ENCODE measurements around the gene FYCO1.

Gene FYCO1

DNA sequence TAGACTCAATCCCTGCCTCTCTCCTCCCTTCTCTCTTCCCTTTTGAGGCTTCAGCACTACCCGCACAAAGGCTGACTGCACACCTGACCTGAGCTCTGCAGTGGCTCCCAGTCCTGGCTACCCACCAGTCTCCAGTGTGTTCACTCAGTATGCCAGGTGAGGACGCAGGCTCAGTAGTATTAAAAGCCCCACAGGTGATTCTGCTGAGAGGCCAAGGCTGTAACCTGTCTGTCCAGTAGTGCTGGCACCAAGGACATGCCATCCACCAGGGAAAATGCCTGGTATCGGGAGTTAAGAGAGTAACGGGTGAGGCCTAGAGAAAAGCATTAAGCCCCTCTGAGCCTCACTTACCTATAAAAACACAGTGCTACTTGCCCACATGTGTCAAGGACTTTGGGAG is 20.9 kb downstream of the FYCO1 start:
- no peak overlapping the region for H2AFZ ChIP-seq (ENCODE audit: low read depth, low read length)
- no peak overlapping the region for H3K9ac ChIP-seq (ENCODE audit: low read length)
- no peak for TF ChIP-seq EZH2phosphoT487 (IDR thresholded peaks at IDR 0.05; ENCODE audit: low read depth)
- TF ChIP-seq, protein P1, sequence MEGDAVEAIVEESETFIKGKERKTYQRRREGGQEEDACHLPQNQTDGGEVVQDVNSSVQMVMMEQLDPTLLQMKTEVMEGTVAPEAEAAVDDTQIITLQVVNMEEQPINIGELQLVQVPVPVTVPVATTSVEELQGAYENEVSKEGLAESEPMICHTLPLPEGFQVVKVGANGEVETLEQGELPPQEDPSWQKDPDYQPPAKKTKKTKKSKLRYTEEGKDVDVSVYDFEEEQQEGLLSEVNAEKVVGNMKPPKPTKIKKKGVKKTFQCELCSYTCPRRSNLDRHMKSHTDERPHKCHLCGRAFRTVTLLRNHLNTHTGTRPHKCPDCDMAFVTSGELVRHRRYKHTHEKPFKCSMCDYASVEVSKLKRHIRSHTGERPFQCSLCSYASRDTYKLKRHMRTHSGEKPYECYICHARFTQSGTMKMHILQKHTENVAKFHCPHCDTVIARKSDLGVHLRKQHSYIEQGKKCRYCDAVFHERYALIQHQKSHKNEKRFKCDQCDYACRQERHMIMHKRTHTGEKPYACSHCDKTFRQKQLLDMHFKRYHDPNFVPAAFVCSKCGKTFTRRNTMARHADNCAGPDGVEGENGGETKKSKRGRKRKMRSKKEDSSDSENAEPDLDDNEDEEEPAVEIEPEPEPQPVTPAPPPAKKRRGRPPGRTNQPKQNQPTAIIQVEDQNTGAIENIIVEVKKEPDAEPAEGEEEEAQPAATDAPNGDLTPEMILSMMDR (IDR thresholded peaks at IDR 0.05; ENCODE audit: low read depth, low read length): no peak

DNA sequence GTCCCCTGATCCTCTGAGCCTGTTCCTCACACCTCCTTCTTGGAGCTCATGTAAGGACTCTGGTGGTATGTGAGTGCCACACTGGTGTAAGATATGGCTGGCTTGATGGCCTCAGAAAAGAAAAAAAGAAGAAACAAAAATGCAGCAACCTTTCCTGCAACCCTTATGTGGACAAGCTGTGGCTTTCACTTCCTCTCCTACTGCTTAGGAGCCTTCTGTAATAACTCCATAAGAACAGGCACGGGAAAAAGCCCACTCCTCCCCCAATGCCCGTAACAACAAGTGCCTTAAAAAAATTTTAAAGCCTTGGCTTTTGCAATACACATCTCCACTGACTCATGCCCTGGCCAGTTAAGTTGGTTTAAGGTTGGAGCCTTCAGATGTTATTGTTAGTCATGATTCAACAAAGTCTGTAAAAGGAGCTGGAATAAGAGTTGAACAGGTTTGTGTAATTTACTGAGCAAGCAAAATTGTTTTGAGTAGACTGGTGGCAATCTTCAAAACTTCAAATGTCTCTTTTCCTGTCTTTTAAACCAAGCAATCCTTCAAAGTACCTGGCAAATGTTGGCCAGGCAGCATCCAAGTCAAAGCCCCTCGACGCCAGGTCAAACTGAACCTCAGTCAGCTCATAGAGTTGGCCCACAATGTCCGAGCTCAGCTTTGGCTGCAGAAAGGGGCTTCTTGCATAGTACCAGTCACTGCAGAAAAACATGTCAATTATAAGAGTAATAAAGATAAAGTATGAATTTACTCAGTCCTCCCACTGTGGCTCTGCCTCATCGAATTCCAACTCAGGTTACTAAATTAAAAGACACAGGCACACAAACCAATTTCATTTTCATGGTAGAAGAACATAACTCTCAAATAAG is 22.9 kb downstream of the FYCO1 start:
- H3K4me2 ChIP-seq (ENCODE audit: low read length): peak overlapping the region; percentile 67
- H3K4me1 ChIP-seq (ENCODE audit: low read length): peaks cover 44% of the 10 kb centered on the region
- no peak overlapping the region for H3K9ac ChIP-seq (ENCODE audit: low read length)

More for the DNA sequence above, 20.9 kb downstream of the FYCO1 start:
- H3K9me3 ChIP-seq (ENCODE audit: insufficient read depth, low read length): no peaks in the 10 kb centered on the region
- peaks cover 81% of the 10 kb centered on the region for H3K36me3 ChIP-seq (replicated peaks; ENCODE audit: low read depth, low read length)
- H3K27me3 ChIP-seq (ENCODE audit: low read depth, low read length): no peaks in the 10 kb centered on the region
- H3K27ac ChIP-seq (ENCODE audit: low read length): no peak overlapping the region
- no peaks in the 10 kb centered on the region for H3K79me2 ChIP-seq (ENCODE audit: low read length)
- no peak overlapping the region for H3K4me2 ChIP-seq (ENCODE audit: low read length)
- no peak overlapping the region for H3K4me3 ChIP-seq (ENCODE audit: low read length)
- no peaks in the 10 kb centered on the region for H4K20me1 ChIP-seq (ENCODE audit: insufficient read depth, low read length)
- H3K4me1 ChIP-seq (ENCODE audit: low read length): peaks cover 46% of the 10 kb centered on the region

DNA sequence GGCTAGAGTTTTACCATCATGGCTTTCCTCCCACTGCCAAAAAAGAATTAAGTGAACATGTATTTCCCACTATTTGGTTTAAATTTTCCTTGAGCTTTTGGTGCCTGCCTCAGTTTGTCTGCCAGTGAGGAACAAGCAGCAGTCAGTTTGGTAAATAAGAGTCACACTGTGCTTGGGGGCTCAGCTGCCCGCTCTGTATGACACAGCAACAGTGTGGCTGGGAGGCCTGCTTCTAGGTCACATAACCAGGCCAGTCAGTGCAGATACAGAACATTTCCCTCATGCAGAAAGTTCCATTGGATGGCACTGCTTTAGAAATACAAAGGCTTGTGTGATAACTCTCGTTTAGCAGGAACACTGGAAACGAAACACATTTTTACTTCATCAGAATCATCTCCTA is 25.7 kb downstream of the FYCO1 start:
- Histone ChIP-seq H3K36me3 (replicated peaks; ENCODE audit: low read depth, low read length) (peaks cover 78% of the 10 kb centered on the region), H3K27me3 (ENCODE audit: low read depth, low read length) (no peaks in the 10 kb centered on the region), H3K4me1 (ENCODE audit: low read length) (peaks cover 65% of the 10 kb centered on the region), H4K20me1 (ENCODE audit: insufficient read depth, low read length) (no peaks in the 10 kb centered on the region), H3K27ac (ENCODE audit: low read length) (no peak overlapping the region), H3K4me2 (ENCODE audit: low read length) (no peak overlapping the region), H3K4me3 (ENCODE audit: low read length) (no peak overlapping the region), H3K9me3 (ENCODE audit: insufficient read depth, low read length) (no peaks in the 10 kb centered on the region), H2AFZ (ENCODE audit: low read depth, low read length) (no peak overlapping the region), H3K79me2 (ENCODE audit: low read length) (no peaks in the 10 kb centered on the region), H3K9ac (ENCODE audit: low read length) (no peak overlapping the region)
- TF ChIP-seq, protein P1 (IDR thresholded peaks at IDR 0.05; ENCODE audit: low read depth, low read length): no peak

More for the DNA sequence above, 22.9 kb downstream of the FYCO1 start:
- peaks cover 82% of the 10 kb centered on the region for H3K36me3 ChIP-seq (replicated peaks; ENCODE audit: low read depth, low read length)
- peak overlapping the region; percentile 18 for H3K4me3 ChIP-seq (ENCODE audit: low read length)
- H3K9me3 ChIP-seq (ENCODE audit: insufficient read depth, low read length): no peaks in the 10 kb centered on the region
- H2AFZ ChIP-seq (ENCODE audit: low read depth, low read length): no peak overlapping the region
- no peak overlapping the region; the same call in 1 of the 2 replicates for H3K27ac ChIP-seq (ENCODE audit: low read length)
- H3K79me2 ChIP-seq (ENCODE audit: low read length): no peaks in the 10 kb centered on the region
- TF ChIP-seq, protein P1 (IDR thresholded peaks at IDR 0.05; ENCODE audit: low read depth, low read length): no peak
- TF ChIP-seq EZH2phosphoT487 (IDR thresholded peaks at IDR 0.05; ENCODE audit: low read depth): no peak
- no peaks in the 10 kb centered on the region for H4K20me1 ChIP-seq (ENCODE audit: insufficient read depth, low read length)
- H3K27me3 ChIP-seq (ENCODE audit: low read depth, low read length): no peaks in the 10 kb centered on the region

DNA sequence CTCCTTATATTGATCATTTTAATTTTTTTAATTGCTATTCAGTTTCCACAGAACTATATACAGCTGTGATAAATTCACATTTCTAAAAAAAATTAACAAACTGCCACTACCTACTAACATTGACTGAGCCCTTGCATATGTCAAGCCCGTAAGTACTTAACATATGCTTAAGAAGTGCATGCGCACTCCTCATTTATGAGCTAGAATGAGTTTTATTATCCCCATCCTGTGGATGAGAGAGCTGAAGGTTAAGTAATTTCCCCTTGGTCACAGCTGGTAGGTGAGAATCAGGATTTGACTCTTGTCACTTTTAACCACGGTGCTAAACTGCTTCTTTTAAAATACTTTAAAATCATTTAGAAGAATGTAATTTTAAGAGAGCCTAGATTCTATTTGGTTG is 26.5 kb downstream of the FYCO1 start:
- H3K9me3 ChIP-seq (ENCODE audit: insufficient read depth, low read length): no peaks in the 10 kb centered on the region
- H3K27me3 ChIP-seq (ENCODE audit: low read depth, low read length): no peaks in the 10 kb centered on the region
- TF ChIP-seq, protein P1 (IDR thresholded peaks at IDR 0.05; ENCODE audit: low read depth, low read length): no peak
- TF ChIP-seq EZH2phosphoT487 (IDR thresholded peaks at IDR 0.05; ENCODE audit: low read depth): no peak
- peaks cover 66% of the 10 kb centered on the region for H3K4me1 ChIP-seq (ENCODE audit: low read length)
- no peaks in the 10 kb centered on the region for H3K79me2 ChIP-seq (ENCODE audit: low read length)
- no peak overlapping the region for H3K9ac ChIP-seq (ENCODE audit: low read length)
- no peak overlapping the region for H2AFZ ChIP-seq (ENCODE audit: low read depth, low read length)
- no peak overlapping the region for H3K4me2 ChIP-seq (ENCODE audit: low read length)
- peaks cover 77% of the 10 kb centered on the region for H3K36me3 ChIP-seq (replicated peaks; ENCODE audit: low read depth, low read length)
- no peak overlapping the region for H3K27ac ChIP-seq (ENCODE audit: low read length)
- H3K4me3 ChIP-seq (ENCODE audit: low read length): no peak overlapping the region
- H4K20me1 ChIP-seq (ENCODE audit: insufficient read depth, low read length): no peaks in the 10 kb centered on the region
